ENCODE data around the gene TSPAN33. TPM values are rescaled to one million over a fixed set of nuclear protein-coding genes. Genes with fewer than 3 reads are reported as not detected.

The TSPAN33 gene
- total and polyA plus RNA-seq, 2 of the 13 experiments (the other 11 are each of a cell fraction or from before 2014, with no cell fraction given) = 15.3 to 16.5 TPM

DNA sequence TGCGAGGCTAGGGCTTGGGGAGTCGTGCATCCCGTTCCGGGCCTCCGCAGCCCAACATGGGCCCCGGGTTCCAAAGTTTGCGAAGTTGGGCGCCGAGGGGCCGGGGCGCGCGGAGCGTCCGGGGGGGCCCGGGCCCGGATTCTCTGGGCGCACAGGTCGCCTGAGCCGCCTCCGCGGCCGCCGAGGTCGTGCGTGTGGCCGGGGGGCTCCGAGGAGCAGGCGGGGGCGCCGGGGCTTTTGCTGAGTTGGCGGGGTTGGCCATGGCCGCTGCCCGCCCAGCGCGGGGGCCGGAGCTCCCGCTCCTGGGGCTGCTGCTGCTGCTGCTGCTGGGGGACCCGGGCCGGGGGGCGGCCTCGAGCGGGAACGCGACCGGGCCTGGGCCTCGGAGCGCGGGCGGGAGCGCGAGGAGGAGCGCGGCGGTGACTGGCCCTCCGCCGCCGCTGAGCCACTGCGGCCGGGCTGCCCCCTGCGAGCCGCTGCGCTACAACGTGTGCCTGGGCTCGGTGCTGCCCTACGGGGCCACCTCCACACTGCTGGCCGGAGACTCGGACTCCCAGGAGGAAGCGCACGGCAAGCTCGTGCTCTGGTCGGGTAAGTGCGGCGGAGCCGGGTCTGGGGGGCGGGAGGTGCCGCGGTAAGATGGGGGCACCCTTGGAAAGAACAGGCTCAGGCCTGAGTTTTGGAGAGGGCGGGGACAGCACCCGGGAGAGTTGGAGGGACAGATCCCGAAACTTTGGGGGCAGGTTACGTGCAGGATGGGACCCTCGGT lies 44.6 kb downstream of the TSPAN33 start (continued):
- TF ChIP-seq, protein P1, sequence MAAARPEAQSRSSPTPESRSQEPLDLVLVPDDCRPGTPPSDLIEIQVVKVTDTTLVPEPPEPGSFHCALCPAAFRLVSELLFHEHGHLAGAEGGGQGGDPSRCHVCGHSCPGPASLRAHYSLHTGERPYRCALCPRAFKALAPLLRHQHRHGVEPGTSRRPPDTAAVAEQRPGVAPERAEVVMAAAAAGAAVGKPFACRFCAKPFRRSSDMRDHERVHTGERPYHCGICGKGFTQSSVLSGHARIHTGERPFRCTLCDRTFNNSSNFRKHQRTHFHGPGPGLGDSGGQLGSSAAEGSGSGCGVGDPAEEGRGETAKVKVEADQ (CRISPR knock-in tag; IDR thresholded peaks at IDR 0.05; ENCODE audit: borderline replicate concordance) = 0 out of 2 replicates have a peak, but pooled peaks have one; percentile 15
- 0 out of 2 replicates have a peak, but pooled peaks have one; percentile 20 for TF ChIP-seq MTA1 (CRISPR knock-in tag; IDR thresholded peaks at IDR 0.05; ENCODE audit: borderline replicate concordance)
- no peak for TF ChIP-seq ZNF550 (CRISPR knock-in tag; IDR thresholded peaks at IDR 0.05; ENCODE audit: borderline replicate concordance)
- peak; percentile 23; the same call in 1 of the 2 replicates for TF ChIP-seq ZNF556 (CRISPR knock-in tag; IDR thresholded peaks at IDR 0.05; ENCODE audit: borderline replicate concordance)
- TF ChIP-seq, protein P2, sequence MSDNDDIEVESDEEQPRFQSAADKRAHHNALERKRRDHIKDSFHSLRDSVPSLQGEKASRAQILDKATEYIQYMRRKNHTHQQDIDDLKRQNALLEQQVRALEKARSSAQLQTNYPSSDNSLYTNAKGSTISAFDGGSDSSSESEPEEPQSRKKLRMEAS (IDR thresholded peaks at IDR 0.05) = peak; percentile 50
- TF ChIP-seq, protein P3, sequence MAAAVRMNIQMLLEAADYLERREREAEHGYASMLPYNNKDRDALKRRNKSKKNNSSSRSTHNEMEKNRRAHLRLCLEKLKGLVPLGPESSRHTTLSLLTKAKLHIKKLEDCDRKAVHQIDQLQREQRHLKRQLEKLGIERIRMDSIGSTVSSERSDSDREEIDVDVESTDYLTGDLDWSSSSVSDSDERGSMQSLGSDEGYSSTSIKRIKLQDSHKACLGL (CRISPR knock-in tag; IDR thresholded peaks at IDR 0.05) = peak; percentile 17; the same call in 1 of the 2 replicates
- TF ChIP-seq NONO (IDR thresholded peaks at IDR 0.05) = no peak
- TF ChIP-seq NONO (CRISPR knock-in tag; conservative IDR thresholded peaks at IDR 0.05) = 0 out of 2 replicates have a peak, but pooled peaks have one; percentile 23
- peak; percentile 27; the same call in 1 of the 2 replicates for TF ChIP-seq ZSCAN20 (CRISPR knock-in tag; IDR thresholded peaks at IDR 0.05; ENCODE audit: borderline replicate concordance)
- TF ChIP-seq SAP130 (CRISPR knock-in tag; IDR thresholded peaks at IDR 0.05; ENCODE audit: low read depth) = 0 out of 2 replicates have a peak, but pooled peaks have one; percentile 11
- no peak for TF ChIP-seq MED13 (CRISPR knock-in tag; IDR thresholded peaks at IDR 0.05)
- TF ChIP-seq, protein P4, sequence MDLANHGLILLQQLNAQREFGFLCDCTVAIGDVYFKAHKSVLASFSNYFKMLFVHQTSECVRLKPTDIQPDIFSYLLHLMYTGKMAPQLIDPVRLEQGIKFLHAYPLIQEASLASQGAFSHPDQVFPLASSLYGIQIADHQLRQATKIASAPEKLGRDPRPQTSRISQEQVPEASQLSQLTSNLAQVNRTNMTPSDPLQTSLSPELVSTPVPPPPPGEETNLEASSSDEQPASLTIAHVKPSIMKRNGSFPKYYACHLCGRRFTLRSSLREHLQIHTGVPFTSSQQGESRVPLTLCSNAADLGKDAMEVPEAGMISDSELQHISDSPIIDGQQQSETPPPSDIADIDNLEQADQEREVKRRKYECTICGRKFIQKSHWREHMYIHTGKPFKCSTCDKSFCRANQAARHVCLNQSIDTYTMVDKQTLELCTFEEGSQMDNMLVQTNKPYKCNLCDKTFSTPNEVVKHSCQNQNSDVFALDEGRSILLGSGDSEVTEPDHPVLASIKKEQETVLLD (CRISPR knock-in tag; IDR thresholded peaks at IDR 0.05; ENCODE audit: low read depth) = peak; percentile 68
- peak; percentile 64; the same call in 1 of the 2 replicates for TF ChIP-seq CCDC6 (CRISPR knock-in tag; IDR thresholded peaks at IDR 0.05)
- TF ChIP-seq, protein P5, sequence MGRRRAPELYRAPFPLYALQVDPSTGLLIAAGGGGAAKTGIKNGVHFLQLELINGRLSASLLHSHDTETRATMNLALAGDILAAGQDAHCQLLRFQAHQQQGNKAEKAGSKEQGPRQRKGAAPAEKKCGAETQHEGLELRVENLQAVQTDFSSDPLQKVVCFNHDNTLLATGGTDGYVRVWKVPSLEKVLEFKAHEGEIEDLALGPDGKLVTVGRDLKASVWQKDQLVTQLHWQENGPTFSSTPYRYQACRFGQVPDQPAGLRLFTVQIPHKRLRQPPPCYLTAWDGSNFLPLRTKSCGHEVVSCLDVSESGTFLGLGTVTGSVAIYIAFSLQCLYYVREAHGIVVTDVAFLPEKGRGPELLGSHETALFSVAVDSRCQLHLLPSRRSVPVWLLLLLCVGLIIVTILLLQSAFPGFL (CRISPR knock-in tag; IDR thresholded peaks at IDR 0.05) = no peak
- peak; percentile 39; the same call in 1 of the 2 replicates for TF ChIP-seq RBFOX2 (IDR thresholded peaks at IDR 0.05; ENCODE audit: low read depth, low read length)
- TF ChIP-seq RXRA (CRISPR knock-in tag; IDR thresholded peaks at IDR 0.05) = peak; percentile 59; the same call in 1 of the 2 replicates
- TF ChIP-seq GLI4 (CRISPR knock-in tag; IDR thresholded peaks at IDR 0.05; ENCODE audit: borderline replicate concordance) = 0 out of 2 replicates have a peak, but pooled peaks have one; percentile 1
- 0 out of 2 replicates have a peak, but pooled peaks have one; percentile 37 for TF ChIP-seq ZBTB8A (CRISPR knock-in tag; IDR thresholded peaks at IDR 0.05; ENCODE audit: borderline replicate concordance, low read depth)
- TF ChIP-seq ZNF138 (CRISPR knock-in tag; IDR thresholded peaks at IDR 0.05; ENCODE audit: low read depth) = 0 out of 2 replicates have a peak, but pooled peaks have one; percentile 42
- TF ChIP-seq ZNF235 (CRISPR knock-in tag; IDR thresholded peaks at IDR 0.05; ENCODE audit: borderline replicate concordance) = 0 out of 2 replicates have a peak, but pooled peaks have one; percentile 24

All from HepG2 (cell line).